HT1080 (cell line): ENCODE measurements around the gene ICE1. TPM values are rescaled to one million over a fixed set of nuclear protein-coding genes. Genes with fewer than 3 reads are reported as not detected.
"Not testable (repeated sequence)": the region's sequence is repeated elsewhere in the genome, so short reads cannot be mapped to it uniquely, and the experiment has no call there.

Experiments used
- DNase-seq: peaks from one replicate; pipeline ENCODE4 v3.0.0-alpha.2; 2015; ENCODE audit warnings: low read depth
- polyA plus RNA-seq, 2 experiments: library from polyadenylated mRNA; depleted of rRNA; stranded (reverse); fragments of >200 nt; gene quantifications; 2 replicates each; pipeline ENCODE4 v1.2.3, GENCODE V29; 2015
- total RNA-seq: library from RNA; depleted of rRNA; stranded (reverse); fragments of >200 nt; shearing (Covaris generic); gene quantifications from 2 replicates; pipeline ENCODE4 v1.2.3, GENCODE V29; 2014; rRNA removed

ICE1 gene, protein sequence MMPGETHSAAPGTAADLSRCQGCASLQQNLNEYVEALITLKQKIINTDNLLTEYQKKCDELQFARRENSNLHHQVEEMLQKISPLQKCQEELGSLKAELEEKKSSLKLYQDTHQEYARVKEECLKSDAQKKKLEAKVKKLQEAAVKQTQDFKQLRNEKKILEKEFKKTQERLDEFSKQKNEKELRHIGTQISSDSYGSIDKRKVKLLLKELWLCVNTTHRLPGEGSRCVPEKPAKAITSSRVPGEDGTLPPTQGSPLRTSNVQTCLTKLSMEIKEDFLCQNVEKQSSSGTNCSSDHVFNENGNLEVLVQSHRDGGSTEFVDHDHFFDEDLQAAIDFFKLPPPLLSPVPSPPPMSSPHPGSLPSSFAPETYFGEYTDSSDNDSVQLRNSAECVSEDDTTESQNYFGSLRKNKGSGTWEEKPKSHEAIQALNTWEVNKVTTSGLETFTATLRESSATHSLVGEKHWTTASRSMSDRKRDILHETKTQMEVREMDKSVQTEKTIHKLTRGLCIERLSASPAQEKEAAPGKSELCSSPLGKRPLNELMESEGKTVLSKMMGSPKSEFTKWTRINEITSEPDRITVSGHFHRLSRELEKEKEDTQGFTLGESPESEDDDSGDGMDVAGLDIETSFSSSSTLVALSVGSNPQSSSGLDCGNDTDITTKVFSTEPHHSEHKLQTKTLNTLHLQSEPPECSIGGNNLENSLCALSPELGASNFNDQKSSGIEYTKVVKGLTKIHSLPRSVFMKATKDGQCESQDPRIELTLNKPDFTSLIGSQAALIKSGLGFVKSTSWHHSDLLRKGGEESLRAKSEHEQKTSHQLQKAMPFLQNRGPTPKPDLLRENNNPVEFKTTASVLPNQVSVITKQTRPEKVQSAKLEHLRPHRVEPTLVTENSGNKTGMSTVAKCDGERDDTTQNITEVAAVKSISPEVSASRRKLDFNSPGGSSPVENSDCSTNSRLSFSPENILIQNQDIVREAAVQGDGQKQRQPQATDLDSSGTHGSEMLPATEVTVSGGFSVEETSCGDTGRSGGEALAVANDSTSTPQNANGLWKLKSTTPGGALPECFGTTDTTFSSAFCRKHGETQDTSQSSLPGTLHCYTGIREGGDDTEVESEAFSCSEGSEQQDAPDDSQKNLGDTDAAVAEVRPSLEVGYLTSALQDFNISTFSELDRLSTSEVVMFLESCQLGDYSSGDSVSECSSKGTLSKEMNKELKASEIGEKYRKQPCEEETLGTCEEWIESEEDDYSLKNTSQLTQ (N-terminal part only)
- total RNA-seq, result 31.5 and 38.1 TPM in 2 replicates
- 17.7 and 22.2 TPM in 2 replicates for polyA plus RNA-seq (2015; cell fraction: cytosol; rRNA removed)
- 38.4 and 39.7 TPM in 2 replicates for polyA plus RNA-seq (2015; cell fraction: nucleus; rRNA removed)

GRCh38 chr5:5421961-5422818 lies at the start of gene ICE1:
Gene ICE1, plus strand, starts transcription at chr5:5422677. Its CDS starts 239 bp downstream, at chr5:5422916.
- peak; percentile 99 for DNase-seq

DNA sequence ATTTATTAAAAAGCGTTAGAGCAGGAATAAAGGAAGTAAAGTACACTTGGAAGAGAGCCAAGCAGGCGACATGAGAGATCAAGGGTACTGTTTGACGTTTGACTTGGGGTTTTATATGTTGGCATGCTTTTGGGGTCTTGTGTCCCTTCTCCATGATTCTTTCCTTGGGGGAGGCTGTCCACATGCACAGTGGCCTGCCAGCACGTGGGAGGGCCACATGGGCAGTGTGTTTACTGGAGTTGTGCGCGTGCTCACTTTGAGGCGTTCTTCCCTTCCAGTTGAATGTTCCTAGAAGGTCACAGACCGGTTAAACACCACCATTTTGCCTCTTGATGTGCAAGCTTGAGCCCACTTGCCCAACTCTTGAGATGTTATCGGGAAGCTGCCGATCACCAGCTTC lies 49.5 kb upstream of the ICE1 start:
- DNase-seq, result no peak

DNA sequence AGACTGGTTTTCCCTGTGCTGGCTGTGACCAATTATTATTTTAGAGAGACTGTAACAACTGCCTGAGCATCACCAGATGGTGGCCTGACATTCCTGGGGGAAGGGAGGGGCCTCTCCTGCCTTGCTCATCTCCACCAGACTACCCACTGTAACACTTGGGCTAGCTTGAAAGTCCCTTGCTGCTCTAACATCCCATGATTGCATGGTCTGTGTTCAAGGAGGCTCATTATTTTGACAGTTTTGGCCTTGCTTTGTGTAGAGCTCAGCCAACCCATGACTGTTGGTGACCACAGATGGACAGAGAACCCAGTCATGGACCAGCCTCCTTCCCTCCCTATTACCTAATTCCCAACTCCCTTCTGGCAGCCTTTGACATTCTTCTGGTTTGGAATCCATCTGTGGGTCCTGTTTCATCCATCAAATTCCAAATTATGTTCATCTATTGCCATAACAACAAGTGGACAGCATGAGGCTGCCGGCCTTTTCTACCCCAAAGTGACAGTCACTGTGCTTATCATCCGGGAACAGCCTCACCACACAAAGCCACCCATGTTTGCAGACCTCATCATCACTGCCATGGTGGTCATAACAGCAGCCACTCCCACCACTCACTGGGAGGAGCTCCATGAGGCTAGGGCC lies 49.0 kb upstream of the ICE1 start:
- no peak for DNase-seq

DNA sequence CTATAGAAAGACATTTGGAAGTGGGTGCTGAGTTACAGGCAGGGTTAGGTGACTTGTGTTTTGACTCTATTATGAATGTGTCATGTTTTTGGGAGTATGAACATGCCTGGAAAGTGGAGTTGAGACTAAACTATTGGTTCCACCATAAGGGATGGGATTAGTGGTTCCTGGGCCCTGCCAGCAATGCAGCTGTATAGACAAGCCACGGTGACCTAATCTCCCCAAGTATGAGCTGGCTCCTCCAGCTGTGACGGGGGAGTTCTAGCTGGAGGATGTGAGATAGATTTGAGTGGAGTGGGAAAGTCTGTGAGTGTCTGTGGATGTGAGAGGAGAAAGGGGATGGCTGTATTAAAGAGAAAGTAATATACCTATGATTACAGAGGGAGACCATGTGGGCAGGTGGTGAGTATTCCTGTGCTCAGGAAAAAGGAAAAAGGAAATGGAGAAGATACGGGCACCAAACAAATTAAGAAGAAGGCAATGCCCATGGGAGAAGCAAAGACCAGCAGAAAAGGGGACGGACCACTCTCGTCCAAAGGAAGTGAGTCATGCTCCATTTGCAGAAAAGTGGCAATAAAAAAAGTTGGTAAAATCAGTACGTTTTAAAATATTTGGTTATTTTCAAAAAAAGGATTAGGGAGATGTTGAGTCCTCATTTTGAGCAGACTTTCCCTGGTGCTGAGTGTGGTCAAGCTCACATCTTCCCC lies 48.3 kb upstream of the ICE1 start:
- peak; percentile 85 for DNase-seq

- DNase-seq, result no peak
Measured at GRCh38 chr5:5377780-5378179, 44.7 kb upstream of the ICE1 start.

GRCh38 chr5:5378531-5378930 lies 43.9 kb upstream of the ICE1 start:
- no peak for DNase-seq

DNA sequence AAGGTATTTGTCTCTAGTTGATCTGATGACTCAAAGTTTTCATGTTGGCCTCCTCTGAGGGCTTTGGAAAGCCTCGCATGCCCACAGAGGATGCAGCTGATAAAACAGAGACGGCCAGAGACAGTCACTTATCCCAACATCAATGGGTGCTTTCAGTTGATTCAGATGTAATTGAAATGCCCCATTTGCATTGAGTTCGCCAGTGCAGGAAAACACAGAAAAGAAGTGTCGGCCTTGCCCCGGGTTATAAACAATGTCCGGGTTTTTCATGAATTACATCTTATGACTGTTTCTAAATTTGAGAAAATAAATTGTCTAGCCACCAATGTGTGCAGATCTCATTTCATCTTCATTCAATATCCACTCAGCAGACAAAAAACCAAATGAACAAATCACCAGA lies 42.2 kb upstream of the ICE1 start:
- peak; percentile 51 for DNase-seq

DNA sequence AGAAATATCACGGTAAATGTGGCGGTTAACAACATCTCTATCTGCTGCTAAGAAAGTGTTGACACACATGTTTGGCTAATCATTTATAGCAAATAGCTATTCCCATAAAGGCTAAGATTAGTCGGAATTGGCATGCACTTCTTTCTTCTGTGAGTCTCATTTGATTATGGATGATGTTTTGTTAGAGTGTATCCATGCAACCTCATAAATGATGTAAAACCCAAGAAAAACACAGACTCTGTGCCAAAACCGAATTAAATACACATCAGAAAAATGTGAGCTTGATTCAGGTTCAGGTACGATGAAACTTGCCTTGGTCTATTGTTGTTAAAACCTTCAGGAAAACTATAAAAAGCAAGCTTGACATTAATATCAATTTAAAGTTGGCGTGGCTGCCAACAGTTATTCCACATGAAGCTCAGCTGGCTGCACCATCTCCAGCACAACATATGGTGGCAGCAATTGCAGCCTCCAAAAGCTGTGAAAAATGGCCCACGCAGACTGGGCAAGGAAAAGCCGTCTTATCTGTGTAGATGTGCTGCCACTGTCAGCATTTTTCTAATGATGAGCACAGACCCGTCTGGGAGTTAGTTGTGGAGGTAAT lies 41.1 kb upstream of the ICE1 start:
- DNase-seq, result no peak

GRCh38 chr5:5383461-5383860 lies 39.0 kb upstream of the ICE1 start:
- DNase-seq, result no peak

DNA sequence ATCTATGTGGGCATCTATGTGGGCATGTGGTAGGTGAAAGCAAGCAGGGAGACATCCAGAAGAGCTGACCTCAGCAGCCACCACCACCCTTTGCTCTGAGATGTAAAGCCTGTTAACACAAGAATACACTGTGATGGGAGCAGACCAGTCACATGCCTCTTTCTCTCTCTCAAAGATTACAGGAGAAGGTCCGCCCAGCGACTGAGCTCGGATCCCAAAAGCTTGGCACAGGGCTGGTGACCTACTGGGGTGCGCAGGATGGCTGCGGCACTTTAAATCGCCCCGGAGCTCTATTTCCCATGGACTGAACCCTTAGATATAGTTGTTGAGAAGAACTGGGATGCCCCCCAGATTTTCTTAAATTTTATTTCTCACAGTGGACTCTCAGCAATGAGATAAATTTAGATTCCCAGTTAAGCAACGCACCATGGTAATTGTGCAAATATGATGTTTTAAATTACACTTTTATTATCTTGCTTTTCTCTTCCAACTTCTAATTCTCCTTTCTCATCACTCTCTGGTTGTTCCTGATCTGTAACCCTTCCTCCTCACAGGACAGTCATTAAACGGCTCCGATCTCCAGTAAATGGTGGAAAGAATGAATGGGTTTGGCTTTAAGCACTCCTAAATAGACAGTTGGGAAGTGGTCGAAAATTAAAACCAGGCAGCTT lies 37.7 kb upstream of the ICE1 start:
- DNase-seq, result no peak

DNA sequence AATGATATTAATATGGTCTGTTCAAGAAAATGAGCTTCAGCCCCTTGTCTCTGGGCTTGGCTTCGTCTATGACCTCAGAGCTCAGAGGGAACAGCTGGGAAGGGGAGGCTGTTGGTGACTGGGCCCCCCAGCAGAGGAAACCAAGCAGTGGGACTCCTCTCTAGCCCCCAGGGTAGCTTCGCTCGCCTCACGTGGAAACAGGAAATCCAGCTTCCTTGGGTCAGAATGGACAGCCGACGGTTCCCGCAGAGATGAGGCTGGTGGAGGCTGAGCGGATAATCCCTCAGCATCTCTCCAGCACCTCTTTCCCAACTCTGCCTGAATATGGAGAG lies 37.2 kb upstream of the ICE1 start:
- DNase-seq, result no peak

DNA sequence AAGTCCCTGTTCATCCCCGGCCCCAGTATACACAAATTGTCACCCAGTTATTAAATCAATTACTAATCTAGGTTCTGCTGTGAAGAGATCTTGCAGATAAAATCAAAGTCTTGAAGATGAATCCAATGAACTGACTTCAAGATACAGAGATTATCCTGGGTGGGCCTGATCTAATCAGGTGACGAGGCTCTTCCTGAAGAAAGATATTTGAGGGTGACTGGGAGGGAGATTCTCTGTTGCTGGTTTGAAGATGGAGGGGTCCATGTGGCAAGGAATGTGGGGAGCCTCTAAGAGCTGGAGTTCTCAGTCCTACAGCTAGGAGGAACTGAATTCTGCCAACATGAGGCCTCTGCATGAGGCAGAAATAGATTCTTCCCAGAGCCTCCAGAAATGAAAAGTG lies 36.1 kb upstream of the ICE1 start:
- DNase-seq, result no peak

- DNase-seq, result peak; percentile 40
Measured at GRCh38 chr5:5387192-5387591, 35.3 kb upstream of the ICE1 start.

- no peak for DNase-seq
Measured at GRCh38 chr5:5387777-5388176, 34.7 kb upstream of the ICE1 start.

DNA sequence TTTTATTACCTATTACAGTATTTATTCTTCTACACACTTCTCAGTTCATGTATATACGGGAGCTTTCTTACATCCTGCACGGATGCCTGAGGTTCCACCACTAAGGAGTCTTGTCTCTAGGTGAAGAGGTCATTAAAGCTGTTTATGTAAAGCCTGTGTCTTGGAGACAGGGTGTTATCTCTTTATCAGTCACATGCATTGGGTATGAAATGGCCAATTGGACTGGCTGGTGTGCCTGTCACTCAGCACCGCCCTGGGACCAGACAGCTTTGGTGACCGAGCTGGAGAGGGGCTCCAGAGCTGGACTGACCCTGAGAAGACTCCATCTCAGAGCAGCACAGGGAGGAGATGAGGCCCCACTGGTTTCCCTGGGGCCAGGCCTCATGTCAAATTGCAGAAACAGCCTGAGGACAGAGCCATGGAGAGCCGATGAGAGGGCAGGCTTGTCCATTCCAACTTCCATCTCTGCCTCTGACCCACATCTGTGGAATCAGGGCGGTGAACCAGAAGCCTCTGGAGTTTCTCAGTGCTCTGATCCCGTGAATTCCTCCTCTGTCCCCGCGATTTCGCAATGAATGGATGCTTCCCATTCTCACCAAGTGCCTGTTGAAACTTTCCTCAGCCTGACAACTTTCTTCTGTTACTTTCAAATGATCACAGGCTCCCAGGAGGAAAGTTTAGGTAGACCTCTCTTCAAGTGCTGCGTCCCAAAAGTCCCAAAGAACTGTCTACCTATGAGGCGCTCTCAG lies 32.2 kb upstream of the ICE1 start:
- DNase-seq, result not testable (repeated sequence)

GRCh38 chr5:5392504-5392903 lies 30.0 kb upstream of the ICE1 start:
- DNase-seq, result not testable (repeated sequence)

- peak; percentile 81 for DNase-seq
Measured at GRCh38 chr5:5394384-5394986, 28.0 kb upstream of the ICE1 start.
